ENCODE results near the gene ZSWIM8. TPM values are rescaled to one million over a fixed set of nuclear protein-coding genes. Genes with fewer than 3 reads are reported as not detected.

ZSWIM8 gene
- total and polyA plus RNA-seq, 4 experiments from 2014 or later: 4.5 to 100 (median 58.9) TPM

GRCh38 chr10:73744664-73744975 is 40.8 kb upstream of the ZSWIM8 start:
- peak overlapping the region; percentile 97 for H3K27ac ChIP-seq (ENCODE audit: low read depth, low read length)
- intact Hi-C loops (cut with micrococcal nuclease): loop anchor here (1.0 kb wide), 5 partner anchors 14 to 118 kb away; partner anchors contain the start of genes NDST2 and ZSWIM8
- POLR2A ChIA-PET (ENCODE audit: partially characterized antibody): interaction anchor here (0.8 to 5.0 kb wide), 10 partner anchors 9 to 249 kb away, joined by 3 to 79 read pairs (median 12); partner anchors contain the start of genes CHCHD1, PPP3CB and ZSWIM8
- no peaks in the 10 kb centered on the region for H3K27me3 ChIP-seq (ENCODE audit: insufficient read depth, low read length)
- H3K36me3 Mint-ChIP-seq: peaks cover 16 to 32% of the 10 kb centered on the region in 2 donors
- H3K27me3 Mint-ChIP-seq: no peaks in the 10 kb centered on the region
- H3K27ac Mint-ChIP-seq: peak overlapping the region; percentile 99 to 100 (median 100)
- H3K36me3 ChIP-seq (ENCODE audit: insufficient read depth, low read length): peaks cover 9% of the 10 kb centered on the region
- peak overlapping the region; percentile 95 for H3K4me3 ChIP-seq (ENCODE audit: low read length in 2 of 2)
- H3K4me3 Mint-ChIP-seq: peak overlapping the region; percentile 99 to 100 (median 100)
- peaks cover 22 to 52% (median 37%) of the 10 kb centered on the region in 4 donors for H3K4me1 Mint-ChIP-seq
- DNase-seq: peak in 1 of 5 donors; percentile 80
- H3K4me1 ChIP-seq (ENCODE audit: insufficient read depth, low read length): peaks cover 43% of the 10 kb centered on the region
- H3K9me3 Mint-ChIP-seq: peaks cover 0 to 2% (median 0%) of the 10 kb centered on the region in 8 donors
- CTCF ChIA-PET (ENCODE audit: partially characterized antibody): interaction anchor here (0.8 to 3.7 kb wide), 3 partner anchors 14 to 24 kb away, joined by 3 to 23 read pairs (median 17); no protein-coding TSS in a partner anchor
- no peaks in the 10 kb centered on the region for H3K9me3 ChIP-seq (ENCODE audit: control insufficient read depth in 1 of 2, low read length in 2 of 2)

DNA sequence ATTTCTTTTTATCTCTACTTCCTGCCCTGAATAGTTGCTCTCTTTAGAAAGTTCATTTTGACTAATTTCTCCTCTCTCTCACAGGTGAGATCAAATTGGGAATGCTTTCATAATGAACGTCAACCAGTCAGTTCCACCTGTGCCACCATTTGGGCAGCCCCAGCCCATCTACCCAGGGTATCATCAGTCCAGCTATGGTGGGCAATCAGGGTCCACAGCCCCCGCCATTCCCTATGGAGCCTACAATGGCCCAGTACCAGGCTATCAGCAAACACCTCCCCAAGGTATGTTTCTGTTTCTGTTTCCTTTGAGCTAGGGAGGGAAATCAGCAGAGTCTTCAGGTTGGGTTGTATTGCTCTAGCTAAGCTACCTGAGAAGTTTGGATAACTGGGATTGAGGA is 38.7 kb upstream of the ZSWIM8 start:
- Histone ChIP-seq H3K27me3 (ENCODE audit: insufficient read depth, low read length) (no peaks in the 10 kb centered on the region), H3K27ac (ENCODE audit: low read depth, low read length) (no peak overlapping the region), H3K9me3 (ENCODE audit: control insufficient read depth in 1 of 2, low read length in 2 of 2) (no peaks in the 10 kb centered on the region), H3K4me3 (ENCODE audit: low read length in 2 of 2) (no peak overlapping the region), H3K36me3 (ENCODE audit: insufficient read depth, low read length) (peaks cover 25% of the 10 kb centered on the region), H3K4me1 (ENCODE audit: insufficient read depth, low read length) (peaks cover 51% of the 10 kb centered on the region)
- peaks cover 0 to 2% (median 0%) of the 10 kb centered on the region in 8 donors for H3K9me3 Mint-ChIP-seq
- H3K27me3 Mint-ChIP-seq: no peaks in the 10 kb centered on the region
- intact Hi-C loops (cut with micrococcal nuclease): no loop called here
- CTCF ChIA-PET (ENCODE audit: partially characterized antibody): interaction anchor here (1.8 kb wide), 1 partner anchor 36 kb away, joined by 4 read pairs; no protein-coding TSS in a partner anchor
- peak overlapping the region in 7 of 8 donors; percentile 56 to 72 (median 64) for H3K4me3 Mint-ChIP-seq
- POLR2A ChIA-PET (ENCODE audit: partially characterized antibody): interaction anchor here (2.8 to 5.0 kb wide), 2 partner anchors 16 to 26 kb away, joined by 11 to 79 read pairs; a partner anchor contains a TSS
- peak overlapping the region in 5 of 7 donors; percentile 43 to 79 (median 70) for H3K27ac Mint-ChIP-seq
- peaks cover 30 to 50% of the 10 kb centered on the region in 2 donors for H3K36me3 Mint-ChIP-seq
- peaks cover 34 to 69% (median 52%) of the 10 kb centered on the region in 4 donors for H3K4me1 Mint-ChIP-seq
- no peak for DNase-seq

- H3K27ac Mint-ChIP-seq: peak overlapping the region in 2 of 7 donors; percentile 36 to 47
- no peak overlapping the region for H3K27ac ChIP-seq (ENCODE audit: low read depth, low read length)
- H3K27me3 Mint-ChIP-seq: no peaks in the 10 kb centered on the region
- ChIA-PET POLR2A (ENCODE audit: partially characterized antibody) (interaction anchor here (0.9 kb wide), 1 partner anchor 8 kb away, joined by 3 read pairs; no protein-coding TSS in a partner anchor), CTCF (ENCODE audit: partially characterized antibody) (interaction anchor here (0.5 kb wide), 1 partner anchor 54 kb away, joined by 3 read pairs; no protein-coding TSS in a partner anchor)
- peaks cover 31 to 54% (median 37%) of the 10 kb centered on the region in 4 donors for H3K4me1 Mint-ChIP-seq
- H3K4me3 ChIP-seq (ENCODE audit: low read length in 2 of 2): no peak overlapping the region
- no peak overlapping the region for H3K4me3 Mint-ChIP-seq
- peaks cover 34% of the 10 kb centered on the region for H3K4me1 ChIP-seq (ENCODE audit: insufficient read depth, low read length)
- peaks cover 45% of the 10 kb centered on the region for H3K36me3 ChIP-seq (ENCODE audit: insufficient read depth, low read length)
- no peaks in the 10 kb centered on the region for H3K27me3 ChIP-seq (ENCODE audit: insufficient read depth, low read length)
- DNase-seq: no peak
- H3K36me3 Mint-ChIP-seq: peaks cover 47 to 63% of the 10 kb centered on the region in 2 donors
- no peaks in the 10 kb centered on the region for H3K9me3 Mint-ChIP-seq
- no peaks in the 10 kb centered on the region for H3K9me3 ChIP-seq (ENCODE audit: control insufficient read depth in 1 of 2, low read length in 2 of 2)
- intact Hi-C loops (cut with micrococcal nuclease): no loop called here
Observed at GRCh38 chr10:73750819-73751218, 34.6 kb upstream of the ZSWIM8 start.

GRCh38 chr10:73756183-73756582 is 29.2 kb upstream of the ZSWIM8 start:
- no peaks in the 10 kb centered on the region for H3K27me3 Mint-ChIP-seq
- intact Hi-C loops (cut with micrococcal nuclease): no loop called here
- peaks cover 41% of the 10 kb centered on the region for H3K36me3 ChIP-seq (ENCODE audit: insufficient read depth, low read length)
- ChIA-PET POLR2A (ENCODE audit: partially characterized antibody) (interaction anchor here (3.4 kb wide), 1 partner anchor 17 kb away, joined by 16 read pairs; a partner anchor contains a TSS), CTCF (ENCODE audit: partially characterized antibody) (interaction anchor here (5.8 kb wide), 1 partner anchor 14 kb away, joined by 50 read pairs; a partner anchor contains a TSS)
- H3K9me3 ChIP-seq (ENCODE audit: control insufficient read depth in 1 of 2, low read length in 2 of 2): no peaks in the 10 kb centered on the region
- H3K36me3 Mint-ChIP-seq: peaks cover 40 to 66% of the 10 kb centered on the region in 2 donors
- no peak overlapping the region for H3K4me3 Mint-ChIP-seq
- no peaks in the 10 kb centered on the region for H3K9me3 Mint-ChIP-seq
- no peak overlapping the region for H3K4me3 ChIP-seq (ENCODE audit: low read length in 2 of 2)
- H3K27ac Mint-ChIP-seq: peak overlapping the region in 6 of 7 donors; percentile 9 to 91 (median 22)
- DNase-seq: no peak
- peaks cover 30 to 64% (median 39%) of the 10 kb centered on the region in 4 donors for H3K4me1 Mint-ChIP-seq
- H3K27me3 ChIP-seq (ENCODE audit: insufficient read depth, low read length): no peaks in the 10 kb centered on the region
- H3K4me1 ChIP-seq (ENCODE audit: insufficient read depth, low read length): peaks cover 43% of the 10 kb centered on the region
- H3K27ac ChIP-seq (ENCODE audit: low read depth, low read length): no peak overlapping the region

GRCh38 chr10:73758704-73759511 is 26.5 kb upstream of the ZSWIM8 start:
- Mint-ChIP-seq H3K9me3 (no peaks in the 10 kb centered on the region), H3K4me1 (peaks cover 31 to 64% (median 51%) of the 10 kb centered on the region in 4 donors), H3K27me3 (no peaks in the 10 kb centered on the region), H3K36me3 (peaks cover 50 to 71% of the 10 kb centered on the region in 2 donors), H3K4me3 (peak overlapping the region; percentile 21 to 79 (median 61)), H3K27ac (peak overlapping the region; percentile 87 to 93 (median 90))
- Histone ChIP-seq H3K4me1 (ENCODE audit: insufficient read depth, low read length) (peaks cover 62% of the 10 kb centered on the region), H3K27ac (ENCODE audit: low read depth, low read length) (peak overlapping the region; percentile 48), H3K36me3 (ENCODE audit: insufficient read depth, low read length) (peaks cover 52% of the 10 kb centered on the region), H3K27me3 (ENCODE audit: insufficient read depth, low read length) (no peaks in the 10 kb centered on the region), H3K4me3 (ENCODE audit: low read length in 2 of 2) (peak overlapping the region in 1 of 2 donors; percentile 42), H3K9me3 (ENCODE audit: control insufficient read depth in 1 of 2, low read length in 2 of 2) (no peaks in the 10 kb centered on the region)
- ChIA-PET POLR2A (ENCODE audit: partially characterized antibody) (interaction anchor here (0.6 to 6.4 kb wide), 11 partner anchors 8 to 29 kb away, joined by 3 to 73 read pairs (median 5); partner anchors contain the start of genes CHCHD1 and SEC24C), CTCF (ENCODE audit: partially characterized antibody) (interaction anchor here (0.7 to 5.8 kb wide), 5 partner anchors 11 to 181 kb away, joined by 3 to 50 read pairs (median 3); a partner anchor contains a TSS)
- peak in 1 of 5 donors; percentile 53 for DNase-seq
- intact Hi-C loops (cut with micrococcal nuclease): loop anchor here (1.0 kb wide), 1 partner anchor 13 kb away; a partner anchor contains a TSS

- Mint-ChIP-seq H3K4me3 (peak overlapping the region; percentile 26 to 79 (median 61)), H3K4me1 (peaks cover 29 to 64% (median 50%) of the 10 kb centered on the region in 4 donors), H3K27ac (peak overlapping the region; percentile 76 to 93 (median 90)), H3K36me3 (peaks cover 50 to 71% of the 10 kb centered on the region in 2 donors), H3K9me3 (no peaks in the 10 kb centered on the region), H3K27me3 (no peaks in the 10 kb centered on the region)
- ChIA-PET CTCF (ENCODE audit: partially characterized antibody) (interaction anchor here (0.7 to 5.8 kb wide), 3 partner anchors 10 to 180 kb away, joined by 3 to 50 read pairs (median 6); a partner anchor contains a TSS), POLR2A (ENCODE audit: partially characterized antibody) (interaction anchor here (0.9 to 6.4 kb wide), 10 partner anchors 9 to 30 kb away, joined by 3 to 73 read pairs (median 5); partner anchors contain the start of genes CHCHD1 and SEC24C)
- Histone ChIP-seq H3K27ac (ENCODE audit: low read depth, low read length) (peak overlapping the region; percentile 48), H3K4me1 (ENCODE audit: insufficient read depth, low read length) (peaks cover 62% of the 10 kb centered on the region), H3K9me3 (ENCODE audit: control insufficient read depth in 1 of 2, low read length in 2 of 2) (no peaks in the 10 kb centered on the region), H3K4me3 (ENCODE audit: low read length in 2 of 2) (peak overlapping the region in 1 of 2 donors; percentile 42), H3K27me3 (ENCODE audit: insufficient read depth, low read length) (no peaks in the 10 kb centered on the region), H3K36me3 (ENCODE audit: insufficient read depth, low read length) (peaks cover 50% of the 10 kb centered on the region)
- DNase-seq: peak; percentile 70 to 92 (median 73)
- intact Hi-C loops (cut with micrococcal nuclease): loop anchor here (1.0 kb wide), 1 partner anchor 13 kb away; a partner anchor contains a TSS
Observed at GRCh38 chr10:73759512-73760115, 25.8 kb upstream of the ZSWIM8 start.

Measured in CD4-positive, alpha-beta memory T cell (primary cell).